H1 (cell line): ENCODE results near the gene DNAI1. TPM values are rescaled to one million over a fixed set of nuclear protein-coding genes. Genes with fewer than 3 reads are reported as not detected.
"Not testable (repeated sequence)": the region's sequence is repeated elsewhere in the genome, so short reads cannot be mapped to it uniquely, and the experiment has no call there.

Experiments
- CTCF ChIA-PET: fragments of 300-600 bp; sonication (Branson Sonifier 250); formaldehyde crosslinking; loops from one replicate; lab custom pipeline; 2021; ENCODE audit not compliant: partially characterized antibody; lab: Charles Lee
- POLR2A ChIA-PET: fragments of 300-600 bp; sonication (Branson Sonifier 250); formaldehyde crosslinking; loops from one replicate; lab custom pipeline; 2021; ENCODE audit warnings: inconsistent platforms; ENCODE audit not compliant: partially characterized antibody; lab: Charles Lee
- DNase-seq, 2 experiments: peaks; one replicate each; pipeline versions ENCODE4 v3.0.0 to v3.0.0-alpha.2; 2010 to 2022; ENCODE audit warnings: low spot score in 2 of 2, low read depth in 1 of 2, mixed read lengths in 1 of 2
- FAIRE-seq: peaks from 2 replicates; lab custom pipeline; 2011; peaks lifted over from hg19 to GRCh38; lab: Jason Lieb, UNC
- H2AFZ ChIP-seq: 2 replicates; pipeline ENCODE4 v1.8.1; 2012; ENCODE audit warnings: low read length, inconsistent platforms
- H2AK5ac ChIP-seq: 2 replicates; pipeline ENCODE4 v1.6.1; 2013; ENCODE audit warnings: low read depth, low read length
- H2BK120ac ChIP-seq: replicated peaks from 2 replicates; pipeline ENCODE3; 2013; ENCODE audit warnings: low read depth, low read length, inconsistent platforms
- H2BK12ac ChIP-seq: 2 replicates; pipeline ENCODE4 v1.6.1; 2013; ENCODE audit warnings: low read depth, low read length
- H2BK15ac ChIP-seq: 2 replicates; pipeline ENCODE4 v1.6.1; 2013; ENCODE audit warnings: low read length
- H2BK20ac ChIP-seq: 2 replicates; pipeline ENCODE4 v1.6.1; 2013; ENCODE audit warnings: low read length
- H2BK5ac ChIP-seq: 2 replicates; pipeline ENCODE4 v1.6.1; 2013; ENCODE audit warnings: low read depth, low read length
- H3K14ac ChIP-seq: 2 replicates; pipeline ENCODE4 v1.6.1; 2013; ENCODE audit warnings: inconsistent platforms; ENCODE audit not compliant: insufficient read length
- H3K18ac ChIP-seq: 2 replicates; pipeline ENCODE4 v1.6.1; 2013; ENCODE audit warnings: low read length; ENCODE audit errors: extremely low read depth
- H3K23ac ChIP-seq: 2 replicates; pipeline ENCODE4 v1.6.1; 2013; ENCODE audit warnings: inconsistent platforms; ENCODE audit not compliant: insufficient read length
- H3K23me2 ChIP-seq: 2 replicates; pipeline ENCODE4 v1.6.1; 2013; ENCODE audit warnings: low read depth, low read length
- H3K27ac ChIP-seq: 2 replicates; pipeline ENCODE4 v1.6.1; 2011; ENCODE audit warnings: low read depth, low read length, inconsistent platforms
- H3K27me3 ChIP-seq, 4 experiments: replicated peaks in 1 of 4; 1 replicate in 1 of 4; 2 replicates in 3 of 4; pipeline versions ENCODE4 v1.6.1 to v1.8.1; 2011 to 2013; ENCODE audit warnings: low read length in 3 of 4, mild to moderate bottlenecking in 3 of 4, inconsistent platforms in 2 of 4, mixed read lengths in 2 of 4, moderate library complexity in 1 of 4; ENCODE audit not compliant: control insufficient read depth in 3 of 4, insufficient read depth in 3 of 4; ENCODE audit errors: extremely low read depth in 1 of 4
- H3K36me3 ChIP-seq, 4 experiments: 2 replicates each; pipeline versions ENCODE4 v1.6.1 to v1.8.1; 2011 to 2013; ENCODE audit warnings: mild to moderate bottlenecking in 4 of 4, low read length in 3 of 4, moderate library complexity in 2 of 4, control low read depth in 1 of 4, inconsistent platforms in 1 of 4; ENCODE audit not compliant: insufficient read depth in 4 of 4, control insufficient read depth in 2 of 4
- H3K4ac ChIP-seq: replicated peaks from 2 replicates; pipeline ENCODE3; 2013; ENCODE audit warnings: low read length, low read depth, mixed read lengths, inconsistent platforms; ENCODE audit not compliant: insufficient read length
- H3K4me1 ChIP-seq, 4 experiments: replicated peaks in 1 of 4; 1 replicate in 1 of 4; 2 replicates in 3 of 4; pipeline versions ENCODE4 v1.6.1 to v1.8.1; 2011 to 2013; ENCODE audit warnings: low read length in 3 of 4, inconsistent platforms in 2 of 4, mixed read lengths in 1 of 4; ENCODE audit not compliant: insufficient read depth in 4 of 4, control insufficient read depth in 3 of 4
- H3K4me2 ChIP-seq, 2 experiments: 2 replicates each; pipeline versions ENCODE4 v1.6.1 to v1.8.1; 2011 to 2013; ENCODE audit warnings: low read depth in 2 of 2, low read length in 2 of 2, control low read depth in 1 of 2, inconsistent platforms in 1 of 2, mild to moderate bottlenecking in 1 of 2; ENCODE audit not compliant: insufficient read depth in 1 of 2
- H3K4me3 ChIP-seq, 4 experiments: fragments of 200-600, 300-600 bp in 1 of 4; sonication (generic), shearing (Covaris generic), sonication (Bioruptor Twin) in 1 of 4; 2 replicates each; pipeline versions ENCODE4 v1.5.1 to v1.8.1; 2011 to 2016; ENCODE audit warnings: low read length in 4 of 4, low read depth in 3 of 4, control low read depth in 2 of 4, inconsistent platforms in 2 of 4, mild to moderate bottlenecking in 2 of 4, mixed read lengths in 1 of 4, moderate library complexity in 1 of 4; ENCODE audit not compliant: insufficient read depth in 2 of 4; ENCODE audit errors: extremely low read depth in 1 of 4
- H3K56ac ChIP-seq: replicated peaks from 2 replicates; pipeline ENCODE3; 2013; ENCODE audit warnings: low read depth, mild to moderate bottlenecking, mixed read lengths, low read length, inconsistent platforms; ENCODE audit not compliant: insufficient read length
- H3K79me1 ChIP-seq: 2 replicates; pipeline ENCODE4 v1.6.1; 2013; ENCODE audit warnings: low read depth, low read length, control low read depth
- H3K79me2 ChIP-seq, 2 experiments: 2 replicates each; pipeline versions ENCODE4 v1.6.1 to v1.8.1; 2012 to 2013; ENCODE audit warnings: low read length in 2 of 2, mild to moderate bottlenecking in 2 of 2, inconsistent platforms in 1 of 2; ENCODE audit not compliant: insufficient read depth in 2 of 2, control insufficient read depth in 1 of 2
- H3K9ac ChIP-seq, 4 experiments: replicated peaks in 1 of 4; 1 replicate in 1 of 4; 2 replicates in 3 of 4; pipeline versions ENCODE4 v1.6.1 to v1.8.1; 2011 to 2013; ENCODE audit warnings: low read depth in 3 of 4, low read length in 3 of 4, control low read depth in 2 of 4, mild to moderate bottlenecking in 2 of 4, moderate library complexity in 2 of 4, inconsistent platforms in 1 of 4; ENCODE audit errors: extremely low read depth in 1 of 4
- H3K9me3 ChIP-seq, 2 experiments: 2 replicates each; pipeline versions ENCODE4 v1.6.1 to v1.8.1; 2012 to 2013; ENCODE audit warnings: mild to moderate bottlenecking in 2 of 2, moderate library complexity in 2 of 2, control low read depth in 1 of 2, inconsistent platforms in 1 of 2, low read depth in 1 of 2, low read length in 1 of 2, mixed read lengths in 1 of 2; ENCODE audit not compliant: insufficient read depth in 2 of 2
- H4K20me1 ChIP-seq, 2 experiments: replicated peaks in 1 of 2; 2 replicates each; pipeline versions ENCODE3 to v1.8.1; 2011 to 2013; ENCODE audit warnings: inconsistent platforms in 2 of 2, low read length in 2 of 2, mild to moderate bottlenecking in 1 of 2; ENCODE audit not compliant: insufficient read depth in 2 of 2, control insufficient read depth in 1 of 2
- H4K5ac ChIP-seq: 2 replicates; pipeline ENCODE4 v1.6.1; 2013; ENCODE audit warnings: low read length, low read depth, mixed read lengths, inconsistent platforms; ENCODE audit not compliant: insufficient read length
- H4K8ac ChIP-seq: 2 replicates; pipeline ENCODE4 v1.8.0; 2013; ENCODE audit warnings: mild to moderate bottlenecking, moderate library complexity, low read length, inconsistent platforms; ENCODE audit not compliant: insufficient read depth; ENCODE audit errors: extremely low read depth
- H4K91ac ChIP-seq: replicated peaks from 2 replicates; pipeline ENCODE3; 2013; ENCODE audit warnings: low read length, mixed read lengths, inconsistent platforms; ENCODE audit not compliant: insufficient read length
- WGBS, 2 experiments: shearing (Covaris generic) in 1 of 2; methylation state at CpG; one replicate each; pipeline versions ENCODE4 v1.1.6 to v1.1.7; 2013 to 2015; ENCODE audit warnings: low lambda C conversion rate in 2 of 2, mixed read lengths in 2 of 2, inconsistent platforms in 1 of 2, low coverage in 1 of 2, missing lambda C conversion rate in 1 of 2; ENCODE audit not compliant: insufficient replicate concordance in 2 of 2, insufficient coverage in 1 of 2, insufficient read length in 1 of 2; ENCODE audit errors: extremely low coverage in 1 of 2, missing lambda C conversion rate in 1 of 2; 5-methylcytosine and 5-hydroxymethylcytosine counted together
- polyA plus RNA-seq, 7 experiments: library from polyadenylated mRNA; depleted of rRNA in 3 of 7; stranded (reverse) in 5 of 7; unstranded in 2 of 7; fragments of >200 nt in 5 of 7; fragments of 200-250 nt in 2 of 7; gene quantifications; 1 replicate in 5 of 7; 2 replicates in 1 of 7; 4 replicates in 1 of 7; pipeline versions ENCODE4 v1.2.1 to v1.2.3, GENCODE V29; 2011 to 2013; ENCODE audit warnings: missing spikeins in 2 of 7, mixed read lengths in 2 of 7
- total RNA-seq: library from RNA; stranded (reverse); fragmentation: NEBNext Ultra II Directional; extraction: Animal tissue kit (Norgen Biotek cat#: 25700); gene quantifications from 2 replicates; pipeline ENCODE4 v1.2.1, GENCODE V29; 2021

DNAI1 gene
- total and polyA plus RNA-seq, 2 of the 8 experiments (the other 6 are each of a cell fraction or from before 2014, with no cell fraction given): 0.37 to 0.54 TPM

- POLR2A ChIA-PET, H3K79me1 ChIP-seq, H4K20me1 ChIP-seq, H3K23ac ChIP-seq, H2BK120ac ChIP-seq, H3K79me2 ChIP-seq, H3K14ac ChIP-seq, H3K56ac ChIP-seq, H4K5ac ChIP-seq, H2BK20ac ChIP-seq, H3K4me2 ChIP-seq, H2BK12ac ChIP-seq, H3K27me3 ChIP-seq, H3K4me3 ChIP-seq, H2BK15ac ChIP-seq, H3K9ac ChIP-seq, H2BK5ac ChIP-seq, H3K27ac ChIP-seq, FAIRE-seq, H3K36me3 ChIP-seq, H2AK5ac ChIP-seq, H3K18ac ChIP-seq, H2AFZ ChIP-seq, H4K8ac ChIP-seq, H3K23me2 ChIP-seq, H4K91ac ChIP-seq, H3K4ac ChIP-seq, H3K4me1 ChIP-seq: not testable (repeated sequence)
- CTCF ChIA-PET: interaction anchor here (1.1 to 3.1 kb wide), 6 partner anchors 8 to 60 kb away, joined by 3 to 9 read pairs (median 6); no protein-coding TSS in a partner anchor
- peaks cover 9 to 18% of the 10 kb centered on the region in 2 experiments; a peak in 3 of 4 replicates for H3K9me3 ChIP-seq
- DNase-seq: peak in 1 of 2 experiments; percentile 7
- WGBS, 2 experiments: 82% methylated on average over 7 of the region's 8 CpGs; no CpG with 5 or more reads in 1 of the 2 experiments
Measured at GRCh38 chr9:34532041-34532440, 73.4 kb downstream of the DNAI1 start.
